ENCODE data around the gene EPB41L4A. TPM values are rescaled to one million over a fixed set of nuclear protein-coding genes. Genes with fewer than 3 reads are reported as not detected.
A peak's percentile ranks its signal among the peaks of the same experiment; 100 is the strongest.

The EPB41L4A gene
- total RNA-seq, 8 experiments from 2014 or later: 0.70 to 17.5 (median 11.1) TPM

- Histone ChIP-seq H3K27ac (no peak overlapping the region), H3K4me1 (replicated peaks in 1 of 2) (peaks cover 0 to 15% of the 10 kb centered on the region in 2 donors), H3K4me3 (no peak overlapping the region)
- in situ Hi-C loops (cut with MboI; ENCODE audit: low pct_unique_long_range_greater_than_20kb in 2 of 9, low sequenced_read_pairs in 9 of 9, unreplicated experiment in 9 of 9): no loop called here
- ATAC-seq (replicated peaks in 6 of 8): peak in 1 of 8 experiments; percentile 35
Observed at GRCh38 chr5:112257005-112257404, 162.1 kb downstream of the EPB41L4A start.

GRCh38 chr5:112254303-112254702, 164.8 kb downstream of the EPB41L4A start:
- Histone ChIP-seq H3K4me3 (no peak overlapping the region), H3K4me1 (replicated peaks in 1 of 2) (peaks cover 0 to 13% of the 10 kb centered on the region in 2 donors), H3K27ac (no peak overlapping the region)
- in situ Hi-C loops (cut with MboI; ENCODE audit: low pct_unique_long_range_greater_than_20kb in 2 of 9, low sequenced_read_pairs in 9 of 9, unreplicated experiment in 9 of 9): no loop called here
- ATAC-seq (replicated peaks in 6 of 8): peak in 1 of 8 experiments; percentile 41
- 0 to 100% (median 99%) methylated on average over 1 to 5 of the region's 5 CpGs; no CpG with 5 or more reads in 2 of the 10 experiments for WGBS, 10 experiments

- peak in 1 of 8 experiments; percentile 42 for ATAC-seq (replicated peaks in 6 of 8)
Observed at GRCh38 chr5:112253478-112254250, 165.4 kb downstream of the EPB41L4A start.

GRCh38 chr5:112250551-112250950, 168.5 kb downstream of the EPB41L4A start:
- H3K4me1 ChIP-seq (replicated peaks in 1 of 2): peaks cover 11 to 13% of the 10 kb centered on the region in 2 donors
- no peak for ATAC-seq (replicated peaks in 6 of 8)
- in situ Hi-C loops (cut with MboI; ENCODE audit: low pct_unique_long_range_greater_than_20kb in 2 of 9, low sequenced_read_pairs in 9 of 9, unreplicated experiment in 9 of 9): no loop called here
- WGBS, 10 experiments: 0 to 100% (median 69%) methylated on average over 1 to 2 of the region's 2 CpGs
- no peak overlapping the region for H3K4me3 ChIP-seq
- H3K27ac ChIP-seq: no peak overlapping the region

More at GRCh38 chr5:112253478-112254250, 165.4 kb downstream of the EPB41L4A start:
- H3K27ac ChIP-seq: no peak overlapping the region
- WGBS, 10 experiments: 26 to 95% (median 73%) methylated on average over 4 to 9 of the region's 9 CpGs
- H3K4me1 ChIP-seq (replicated peaks in 1 of 2): peaks cover 0 to 13% of the 10 kb centered on the region in 2 donors
- in situ Hi-C loops (cut with MboI; ENCODE audit: low pct_unique_long_range_greater_than_20kb in 2 of 9, low sequenced_read_pairs in 9 of 9, unreplicated experiment in 9 of 9): no loop called here
- H3K4me3 ChIP-seq: no peak overlapping the region

- no peak overlapping the region for H3K27ac ChIP-seq
- WGBS, 10 experiments: 8 to 100% (median 76%) methylated on average over 1 to 2 of the region's 2 CpGs; no CpG with 5 or more reads in 3 of the 10 experiments
- in situ Hi-C loops (cut with MboI; ENCODE audit: low pct_unique_long_range_greater_than_20kb in 2 of 9, low sequenced_read_pairs in 9 of 9, unreplicated experiment in 9 of 9): no loop called here
- no peak overlapping the region for H3K4me3 ChIP-seq
- peaks cover 11 to 14% of the 10 kb centered on the region in 2 donors for H3K4me1 ChIP-seq (replicated peaks in 1 of 2)
- ATAC-seq (replicated peaks in 6 of 8): no peak
Observed at GRCh38 chr5:112248623-112249022, 170.5 kb downstream of the EPB41L4A start.

- no peak overlapping the region for H3K4me3 ChIP-seq
- H3K4me1 ChIP-seq (replicated peaks in 1 of 2): peaks cover 11 to 14% of the 10 kb centered on the region in 2 donors
- no peak overlapping the region for H3K27ac ChIP-seq
- ATAC-seq (replicated peaks in 6 of 8): no peak
- in situ Hi-C loops (cut with MboI; ENCODE audit: low pct_unique_long_range_greater_than_20kb in 2 of 9, low sequenced_read_pairs in 9 of 9, unreplicated experiment in 9 of 9): no loop called here
Observed at GRCh38 chr5:112247960-112248359, 171.1 kb downstream of the EPB41L4A start.

- Histone ChIP-seq H3K4me1 (replicated peaks in 1 of 2) (peaks cover 11 to 14% of the 10 kb centered on the region in 2 donors), H3K27ac (no peak overlapping the region), H3K4me3 (no peak overlapping the region)
- WGBS, 10 experiments: 13 to 70% (median 36%) methylated on average over 2 to 5 of the region's 5 CpGs
- in situ Hi-C loops (cut with MboI; ENCODE audit: low pct_unique_long_range_greater_than_20kb in 2 of 9, low sequenced_read_pairs in 9 of 9, unreplicated experiment in 9 of 9): no loop called here
- peak in 3 of 8 experiments; percentile 20 to 39 (median 23) for ATAC-seq (replicated peaks in 6 of 8)
Observed at GRCh38 chr5:112245656-112246055, 173.4 kb downstream of the EPB41L4A start.

GRCh38 chr5:112239996-112240395, 179.1 kb downstream of the EPB41L4A start:
- ATAC-seq (replicated peaks in 6 of 8): peak in 4 of 8 experiments; percentile 35 to 100 (median 86)
- WGBS, 10 experiments: 0 to 56% (median 33%) methylated on average over 1 to 3 of the region's 3 CpGs; no CpG with 5 or more reads in 3 of the 10 experiments
- in situ Hi-C loops (cut with MboI; ENCODE audit: low pct_unique_long_range_greater_than_20kb in 2 of 9, low sequenced_read_pairs in 9 of 9, unreplicated experiment in 9 of 9): no loop called here
- Histone ChIP-seq H3K27ac (no peak overlapping the region), H3K4me3 (no peak overlapping the region), H3K4me1 (replicated peaks in 1 of 2) (peaks cover 0 to 6% of the 10 kb centered on the region in 2 donors)

GRCh38 chr5:112238473-112238872, 180.6 kb downstream of the EPB41L4A start:
- no peak overlapping the region for H3K27ac ChIP-seq
- no peak for ATAC-seq (replicated peaks in 6 of 8)
- no peak overlapping the region for H3K4me3 ChIP-seq
- in situ Hi-C loops (cut with MboI; ENCODE audit: low pct_unique_long_range_greater_than_20kb in 2 of 9, low sequenced_read_pairs in 9 of 9, unreplicated experiment in 9 of 9): no loop called here
- peaks cover 0 to 6% of the 10 kb centered on the region in 2 donors for H3K4me1 ChIP-seq (replicated peaks in 1 of 2)

GRCh38 chr5:112237456-112237855, 181.6 kb downstream of the EPB41L4A start:
- H3K27ac ChIP-seq: no peak overlapping the region
- ATAC-seq (replicated peaks in 6 of 8): no peak
- in situ Hi-C loops (cut with MboI; ENCODE audit: low pct_unique_long_range_greater_than_20kb in 2 of 9, low sequenced_read_pairs in 9 of 9, unreplicated experiment in 9 of 9): no loop called here
- peaks cover 0 to 6% of the 10 kb centered on the region in 2 donors for H3K4me1 ChIP-seq (replicated peaks in 1 of 2)
- WGBS, 10 experiments: 20 to 83% (median 50%) methylated on average over 1 to 2 of the region's 2 CpGs; no CpG with 5 or more reads in 3 of the 10 experiments
- H3K4me3 ChIP-seq: no peak overlapping the region

- 38 to 100% (median 100%) methylated on average over 1 of the region's 1 CpG; no CpG with 5 or more reads in 2 of the 10 experiments for WGBS, 10 experiments
- H3K4me3 ChIP-seq: no peak overlapping the region
- peaks cover 0 to 6% of the 10 kb centered on the region in 2 donors for H3K4me1 ChIP-seq (replicated peaks in 1 of 2)
- in situ Hi-C loops (cut with MboI; ENCODE audit: low pct_unique_long_range_greater_than_20kb in 2 of 9, low sequenced_read_pairs in 9 of 9, unreplicated experiment in 9 of 9): no loop called here
- ATAC-seq (replicated peaks in 6 of 8): no peak
- H3K27ac ChIP-seq: no peak overlapping the region
Observed at GRCh38 chr5:112234000-112234399, 185.1 kb downstream of the EPB41L4A start.

- Histone ChIP-seq H3K4me1 (replicated peaks in 1 of 2) (peaks cover 0 to 10% of the 10 kb centered on the region in 2 donors), H3K27ac (no peak overlapping the region), H3K4me3 (no peak overlapping the region)
- 0 to 100% (median 89%) methylated on average over 1 of the region's 1 CpG; no CpG with 5 or more reads in 5 of the 10 experiments for WGBS, 10 experiments
- in situ Hi-C loops (cut with MboI; ENCODE audit: low pct_unique_long_range_greater_than_20kb in 2 of 9, low sequenced_read_pairs in 9 of 9, unreplicated experiment in 9 of 9): no loop called here
- no peak for ATAC-seq (replicated peaks in 6 of 8)
Observed at GRCh38 chr5:112232667-112233066, 186.4 kb downstream of the EPB41L4A start.

GRCh38 chr5:112230606-112231005, 188.5 kb downstream of the EPB41L4A start:
- no peak for ATAC-seq (replicated peaks in 6 of 8)
- WGBS, 10 experiments: 9 to 100% (median 89%) methylated on average over 2 to 4 of the region's 4 CpGs
- H3K27ac ChIP-seq: no peak overlapping the region
- no peak overlapping the region for H3K4me3 ChIP-seq
- in situ Hi-C loops (cut with MboI; ENCODE audit: low pct_unique_long_range_greater_than_20kb in 2 of 9, low sequenced_read_pairs in 9 of 9, unreplicated experiment in 9 of 9): no loop called here
- peaks cover 0 to 4% of the 10 kb centered on the region in 2 donors for H3K4me1 ChIP-seq (replicated peaks in 1 of 2)

GRCh38 chr5:112228667-112229066, 190.4 kb downstream of the EPB41L4A start:
- 0 to 50% (median 17%) methylated on average over 1 of the region's 2 CpGs; no CpG with 5 or more reads in 5 of the 10 experiments for WGBS, 10 experiments
- peak in 6 of 8 experiments; percentile 50 to 98 (median 96) for ATAC-seq (replicated peaks in 6 of 8)
- Histone ChIP-seq H3K27ac (no peak overlapping the region), H3K4me3 (no peak overlapping the region), H3K4me1 (replicated peaks in 1 of 2) (peaks cover 0 to 4% of the 10 kb centered on the region in 2 donors)
- in situ Hi-C loops (cut with MboI; ENCODE audit: low pct_unique_long_range_greater_than_20kb in 2 of 9, low sequenced_read_pairs in 9 of 9, unreplicated experiment in 9 of 9): no loop called here

All from motor neuron (in vitro differentiated cells).